Stimulated activated CD8-positive, alpha-beta memory T cell treated with anti-CD3 and anti-CD28 coated beads, Interleukin-12 subunit alpha, Interleukin-12 subunit beta, amount 100 ng/mL, for 24 hours (primary cell): ENCODE measurements around the gene IGLL5.
A peak's percentile ranks its signal among the peaks of the same experiment; 100 is the strongest.

ENCODE experiments used
- DNase-seq: peaks from one replicate; pipeline ENCODE4 v3.0.0-alpha.2; 2020; ENCODE audit errors: extremely low read depth

IGLL5 gene

GRCh38 chr22:22938672-22939587 lies 51.3 kb downstream of the IGLL5 start:
- DNase-seq, result no peak

DNA sequence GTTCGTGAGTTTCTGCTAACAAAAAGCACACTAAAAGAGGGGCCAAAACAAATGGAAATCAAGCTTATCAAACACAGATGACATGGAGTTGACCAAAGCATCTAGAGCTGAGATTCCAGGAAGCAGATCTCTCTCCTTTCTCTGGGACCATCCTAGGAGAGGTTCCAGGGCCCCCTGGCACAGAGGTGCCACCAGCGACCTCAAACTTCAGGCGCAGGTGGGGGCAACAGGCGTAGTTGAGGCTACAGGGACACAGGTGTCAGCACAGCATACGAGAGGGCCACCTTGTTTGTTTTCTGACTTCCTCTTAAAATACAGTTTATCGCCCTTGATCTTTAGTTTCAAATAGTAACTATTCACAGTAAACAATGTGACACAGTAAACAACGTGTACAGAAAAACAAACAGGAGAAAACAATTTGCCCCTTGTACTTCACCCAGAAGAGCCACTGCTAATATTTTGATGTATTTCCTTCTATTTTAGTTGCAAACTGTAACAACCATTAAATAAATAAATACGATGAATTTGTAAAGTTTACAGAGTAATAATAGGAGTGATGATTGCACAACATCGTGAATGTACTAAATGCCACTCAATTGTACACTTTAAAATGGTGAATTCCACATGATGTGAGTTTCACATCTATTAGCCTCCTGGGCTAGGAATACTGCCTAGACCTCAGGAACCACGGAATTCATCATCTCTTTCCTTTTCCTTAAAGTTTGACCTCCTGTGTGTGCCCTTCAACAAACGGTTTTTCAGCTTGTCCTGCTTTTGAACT lies 52.2 kb downstream of the IGLL5 start:
- DNase-seq, result no peak

- no peak for DNase-seq
These were observed 53.5 kb downstream of the IGLL5 start for GRCh38 chr22:22940961-22941605.

DNA sequence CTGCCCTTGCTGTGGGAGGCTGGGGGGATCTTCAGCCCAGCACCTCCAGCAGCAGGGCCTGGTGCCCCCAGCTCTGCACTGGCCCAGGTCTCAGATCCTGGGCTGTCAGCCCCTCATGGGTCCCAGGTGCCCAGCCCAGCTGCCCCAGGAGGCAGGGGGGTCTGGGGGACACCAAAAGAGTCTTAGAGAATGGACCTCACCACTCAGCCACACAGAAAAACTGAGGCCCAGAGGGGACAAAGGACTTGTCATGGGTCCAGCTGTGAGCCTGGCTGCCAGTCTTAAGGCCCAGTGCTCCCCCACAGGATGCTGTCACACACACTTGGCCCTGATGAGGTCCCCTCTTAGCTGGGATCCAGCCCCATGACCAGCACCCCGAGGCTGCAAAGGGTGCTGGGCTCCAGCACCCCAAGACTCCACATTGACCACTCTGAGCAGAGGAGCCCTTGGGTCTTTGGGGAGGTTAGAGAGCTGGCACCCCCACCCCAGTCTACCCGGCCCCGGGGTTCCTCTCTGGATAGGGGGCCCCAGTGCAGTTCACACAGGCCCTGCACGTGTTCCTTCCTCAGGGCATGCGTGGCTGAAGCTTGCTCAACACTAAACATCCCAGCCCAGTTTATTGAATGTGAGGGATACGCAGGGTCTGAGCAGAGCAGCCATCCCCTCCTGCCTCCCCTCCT lies 54.4 kb downstream of the IGLL5 start:
- no peak for DNase-seq

DNA sequence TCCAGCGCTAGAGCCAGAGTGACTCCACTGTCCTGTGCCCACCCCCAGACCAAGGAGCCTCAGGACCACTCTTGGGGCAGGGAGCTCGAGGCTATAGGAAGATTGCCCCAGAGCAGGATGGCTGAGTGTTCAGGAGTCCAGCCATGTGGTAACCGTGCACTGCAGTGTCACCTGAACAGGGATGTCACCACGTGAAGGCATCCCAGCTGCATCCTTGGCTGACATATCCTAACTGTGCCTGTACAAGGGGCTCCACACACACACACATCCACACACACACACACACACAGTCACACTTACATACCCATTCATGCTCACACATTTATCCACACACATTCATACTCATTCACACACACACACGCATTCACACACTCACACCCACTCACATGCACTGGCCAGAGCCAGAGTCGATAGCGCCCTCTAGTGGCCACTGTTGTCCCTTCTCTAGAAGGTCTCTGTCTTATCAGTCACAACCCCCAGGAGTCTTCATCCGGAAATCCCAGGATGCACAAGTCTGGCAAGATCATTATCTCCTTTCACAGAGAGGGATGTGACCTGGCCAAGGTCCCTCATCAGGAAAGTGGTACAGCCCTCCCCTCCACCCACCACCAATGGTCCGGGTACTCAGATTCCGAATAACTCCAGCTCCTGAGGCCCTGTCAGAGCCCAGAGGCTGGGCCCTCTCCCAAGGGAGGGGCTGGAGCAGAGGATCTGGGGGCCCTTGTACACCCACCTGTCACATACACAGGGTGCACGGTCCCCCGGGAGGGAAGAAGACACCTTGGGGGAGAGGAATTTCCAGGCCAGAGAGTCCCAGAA lies 55.1 kb downstream of the IGLL5 start:
- peak; percentile 56 for DNase-seq

GRCh38 chr22:22943521-22944267 lies 56.1 kb downstream of the IGLL5 start:
- DNase-seq, result no peak

DNA sequence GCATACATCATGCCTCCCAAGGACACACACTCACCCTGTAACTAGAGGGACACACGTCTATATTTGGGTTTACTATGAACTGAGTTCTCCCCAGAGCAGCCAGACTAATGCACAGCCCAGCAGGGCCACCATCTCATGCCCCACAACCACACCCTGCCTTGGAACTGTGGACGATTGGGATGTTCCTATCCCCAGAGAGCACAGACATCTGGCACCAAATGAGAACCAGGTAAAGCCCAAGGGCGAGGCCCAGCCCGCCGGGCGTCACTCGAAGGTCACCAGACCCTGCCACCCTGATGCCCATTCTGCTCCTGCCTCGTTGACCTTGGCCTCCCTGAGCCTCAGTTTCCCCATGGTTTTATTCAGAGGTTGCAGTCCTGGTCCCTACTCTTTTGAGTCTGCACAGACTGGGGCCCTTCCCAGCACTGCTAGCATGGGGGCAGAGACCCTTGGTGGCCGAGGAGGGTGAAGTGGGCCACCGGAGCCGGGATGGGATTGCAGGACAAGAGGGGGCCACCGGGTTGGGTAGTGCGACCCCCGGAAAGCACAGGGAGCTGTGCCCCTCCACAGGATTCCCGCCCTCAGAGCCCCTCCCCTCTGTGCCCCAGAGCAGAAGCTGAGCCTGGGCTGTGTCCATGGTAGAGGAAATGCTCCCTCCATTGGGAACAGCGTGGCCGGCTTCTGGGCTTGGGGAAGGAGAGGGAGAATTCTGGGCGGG lies 56.8 kb downstream of the IGLL5 start:
- DNase-seq, result no peak

DNA sequence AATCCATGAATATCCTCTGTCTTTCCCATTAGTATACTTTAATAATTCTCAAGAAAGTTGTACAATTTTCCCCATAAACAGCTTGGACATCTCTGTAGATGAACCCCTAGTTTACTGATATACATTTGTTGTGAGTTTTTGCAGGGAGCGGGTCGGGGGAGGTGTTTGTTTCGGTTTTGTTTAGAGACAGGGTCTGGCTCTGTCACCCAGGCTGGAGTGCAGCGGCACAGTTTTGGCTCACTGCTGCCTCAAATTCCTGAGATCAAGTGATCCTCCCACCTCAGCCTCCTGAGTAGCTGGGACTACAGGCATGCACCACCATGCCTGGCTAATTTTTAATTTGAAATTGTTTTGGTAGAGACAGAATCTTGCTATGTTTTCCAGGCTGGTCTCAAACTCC lies 57.6 kb downstream of the IGLL5 start:
- DNase-seq, result no peak
